K562 (cell line): ENCODE results near the gene TTLL12. TPM values are rescaled to one million over a fixed set of nuclear protein-coding genes. Genes with fewer than 3 reads are reported as not detected.
A peak's percentile ranks its signal among the peaks of the same experiment; 100 is the strongest.

Source experiments
- ATAC-seq: fragments of 200-7000 bp; cut with Tn5 transposase; 3 replicates; pipeline ENCODE4 v1.9.1; 2020; ENCODE audit warnings: moderate library complexity
- BruUV-seq: library from RNA; stranded (reverse); fragments of 400-500 nt; replicated peaks from 2 replicates; lab custom pipeline; 2021; lab: Mats Ljungman, UMichigan
- CTCF ChIA-PET: fragments of 300-600 bp; formaldehyde crosslinking; extraction: SDS; loops from one replicate; lab custom pipeline; 2021; ENCODE audit warnings: low intra/inter-chr PET ratio; lab: Yijun Ruan, JAX
- POLR2A ChIA-PET: fragments of 300-600, 350-650 bp; sonication (Branson Sonifier 250); formaldehyde crosslinking; extraction: SDS; loops from one replicate; lab custom pipeline; 2021; ENCODE audit warnings: antibody characterized with exemption, inconsistent platforms; lab: Yijun Ruan, JAX
- DNase-seq, 4 experiments: peaks; one replicate each; pipeline versions ENCODE4 v3.0.0 to v3.0.0-alpha.2; 2011 to 2018; ENCODE audit warnings: low spot score in 3 of 4, mixed read lengths in 3 of 4; ENCODE audit errors: extremely low read depth in 1 of 4
- FAIRE-seq: peaks from 2 replicates; lab custom pipeline; 2011; peaks lifted over from hg19 to GRCh38; lab: Jason Lieb, UNC
- H2AFZ ChIP-seq: 2 replicates; pipeline ENCODE4 v1.6.0; 2011; ENCODE audit warnings: low read depth, low read length, control low read depth, inconsistent platforms
- H3K27ac ChIP-seq: fragments of 200-600 bp; 3 replicates; pipeline ENCODE4 v1.8.0; 2011; ENCODE audit warnings: low read depth, mild to moderate bottlenecking, control low read depth, inconsistent platforms, low read length, moderate library complexity, mixed read lengths; ENCODE audit errors: extremely low read depth
- H3K27me3 ChIP-seq, 2 experiments: fragments of 300-600 bp in 1 of 2; 2 replicates in 1 of 2; 3 replicates in 1 of 2; pipeline versions ENCODE4 v1.6.0 to v1.8.0; 2011; ENCODE audit warnings: inconsistent platforms in 2 of 2, low read length in 2 of 2, mild to moderate bottlenecking in 1 of 2, mixed read lengths in 1 of 2, moderate library complexity in 1 of 2; ENCODE audit not compliant: control insufficient read depth in 2 of 2, insufficient read depth in 2 of 2
- H3K36me3 ChIP-seq: fragments of 300-600 bp; 3 replicates; pipeline ENCODE4 v1.8.0; 2011; ENCODE audit warnings: mild to moderate bottlenecking, low read length, inconsistent platforms; ENCODE audit not compliant: control insufficient read depth, insufficient read depth
- H3K4me1 ChIP-seq, 2 experiments: fragments of 200-600 bp in 1 of 2; replicated peaks in 1 of 2; 2 replicates in 1 of 2; 3 replicates in 1 of 2; pipeline versions ENCODE4 v1.5.1 to v1.8.0; 2011; ENCODE audit warnings: inconsistent platforms in 2 of 2, low read length in 2 of 2, mild to moderate bottlenecking in 1 of 2, mixed read lengths in 1 of 2, moderate library complexity in 1 of 2; ENCODE audit not compliant: control insufficient read depth in 2 of 2, insufficient read depth in 2 of 2
- H3K4me2 ChIP-seq: 2 replicates; pipeline ENCODE4 v1.6.1; 2011; ENCODE audit warnings: low read length, control low read depth, inconsistent platforms, mixed read lengths; ENCODE audit not compliant: insufficient read depth
- H3K4me3 ChIP-seq: fragments of 200-600 bp; sonication (generic), shearing (Covaris generic); 2 replicates; pipeline ENCODE4 v1.5.1; 2016; ENCODE audit warnings: control low read depth, inconsistent platforms
- H3K79me2 ChIP-seq: fragments of 200-600 bp; 3 replicates; pipeline ENCODE4 v1.8.0; 2011; ENCODE audit warnings: low read length, inconsistent platforms; ENCODE audit not compliant: control insufficient read depth, insufficient read depth
- H3K9ac ChIP-seq, 2 experiments: 2 replicates each; pipeline versions ENCODE4 v1.6.0 to v1.6.1; 2011; ENCODE audit warnings: low read depth in 2 of 2, low read length in 2 of 2, control low read depth in 1 of 2, inconsistent platforms in 1 of 2, mild to moderate bottlenecking in 1 of 2, mixed read lengths in 1 of 2; ENCODE audit not compliant: insufficient read depth in 1 of 2
- H3K9me1 ChIP-seq: one replicate; pipeline ENCODE4 v1.6.0; 2011; ENCODE audit warnings: inconsistent platforms, mild to moderate bottlenecking, low read length, moderate library complexity; ENCODE audit not compliant: control insufficient read depth, insufficient read depth
- H3K9me3 ChIP-seq: replicated peaks from 2 replicates; pipeline ENCODE4 v1.5.1; 2011; ENCODE audit warnings: low read depth, low read length, inconsistent platforms; ENCODE audit not compliant: control insufficient read depth, insufficient read depth
- H4K20me1 ChIP-seq: replicated peaks from 2 replicates; pipeline ENCODE4 v1.6.1; 2011; ENCODE audit warnings: low read length, inconsistent platforms, mixed read lengths; ENCODE audit not compliant: control insufficient read depth, insufficient read depth
- DIDO1 ChIP-seq: fragments of 450-650 bp; IDR thresholded peaks from 2 replicates; pipeline ENCODE4 v1.6.1; 2016; ENCODE audit warnings: low read depth, missing biosample characterization, missing genetic modification characterization
- ELF2 ChIP-seq: fragments of 250-450 bp; sonication (Bioruptor Pico); IDR thresholded peaks from 2 replicates; pipeline ENCODE4 v1.5.0; 2021; ENCODE audit warnings: mild to moderate bottlenecking
- EP300 ChIP-seq: IDR thresholded peaks from 2 replicates; pipeline ENCODE4 v1.6.1; 2012; ENCODE audit warnings: low read length, improper control_type of control experiment
- KAT8 ChIP-seq: fragments of 450-650 bp; IDR thresholded peaks from 2 replicates; pipeline ENCODE4 v1.6.1; 2016; ENCODE audit warnings: low read depth, mild to moderate bottlenecking
- MAX ChIP-seq: sonication (generic); formaldehyde crosslinking; IDR thresholded peaks from 2 replicates; pipeline ENCODE4 v1.9.0; 2022; ENCODE audit warnings: mild to moderate bottlenecking, missing genetic modification reagents
- RFX1 ChIP-seq: fragments of 450-650 bp; IDR thresholded peaks from 2 replicates; pipeline ENCODE4 v1.6.1; 2016; ENCODE audit warnings: mild to moderate bottlenecking, moderate library complexity
- ZNF584 ChIP-seq: fragments of 200-800 bp; sonication (Bioruptor generic); IDR thresholded peaks from 2 replicates; pipeline ENCODE4 v1.6.1; 2016; ENCODE audit warnings: low read depth, mild to moderate bottlenecking, missing genetic modification characterization, missing compliant biosample characterization
- WGBS: fragments of 100-300 bp; shearing (Covaris generic); methylation state at CpG from one replicate; pipeline ENCODE4 v1.1.6; 2016; ENCODE audit warnings: low coverage, mixed read lengths; ENCODE audit not compliant: insufficient coverage; ENCODE audit errors: missing lambda C conversion rate; 5-methylcytosine and 5-hydroxymethylcytosine counted together
- in situ Hi-C: fragments of 300-500 bp; cut with MboI; formaldehyde crosslinking; loops from 4 replicates; pipeline ENCODE4 v1.15.0; 2018; ENCODE audit warnings: inconsistent platforms, mixed read lengths
- intact Hi-C: fragments of 100-400 bp; cut with micrococcal nuclease; formaldehyde crosslinking; loops from 2 replicates; pipeline ENCODE4 v1.14.2; 2022
- polyA plus RNA-seq, 8 experiments: library from polyadenylated mRNA; depleted of rRNA in 4 of 8; stranded (reverse) in 5 of 8; unstranded in 3 of 8; fragments of >200 nt; fragmentation: Nextera tagmentation in 2 of 8; fragmentation: Illumina TruSeq in 1 of 8; extraction: Ambion mirVana in 2 of 8; extraction: Trizol in 1 of 8; gene quantifications; 2 replicates each; pipeline versions ENCODE4 v1.2.1 to v1.2.3, GENCODE V29; 2011 to 2014; ENCODE audit warnings: inconsistent platforms in 1 of 8, missing spikeins in 1 of 8
- total RNA-seq, 7 experiments: library from RNA; depleted of rRNA in 6 of 7; stranded (reverse); fragments of >200 nt in 6 of 7; fragmentation: Illumina TruSeq in 2 of 7; extraction: Trizol in 2 of 7; gene quantifications; 2 replicates each; pipeline versions ENCODE4 v1.2.1 to v1.2.3, GENCODE V29; 2011 to 2021; ENCODE audit warnings: low replicate concordance in 1 of 7

Gene TTLL12
- total and polyA plus RNA-seq, 9 of the 15 experiments (the other 6 are each of a cell fraction or from before 2014, with no cell fraction given) = 1.3 to 128 (median 43.0) TPM

GRCh38 chr22:43127166-43127908 lies 59.6 kb downstream of the TTLL12 start (continued):
- TF ChIP-seq MAX = peak; percentile 77

DNA sequence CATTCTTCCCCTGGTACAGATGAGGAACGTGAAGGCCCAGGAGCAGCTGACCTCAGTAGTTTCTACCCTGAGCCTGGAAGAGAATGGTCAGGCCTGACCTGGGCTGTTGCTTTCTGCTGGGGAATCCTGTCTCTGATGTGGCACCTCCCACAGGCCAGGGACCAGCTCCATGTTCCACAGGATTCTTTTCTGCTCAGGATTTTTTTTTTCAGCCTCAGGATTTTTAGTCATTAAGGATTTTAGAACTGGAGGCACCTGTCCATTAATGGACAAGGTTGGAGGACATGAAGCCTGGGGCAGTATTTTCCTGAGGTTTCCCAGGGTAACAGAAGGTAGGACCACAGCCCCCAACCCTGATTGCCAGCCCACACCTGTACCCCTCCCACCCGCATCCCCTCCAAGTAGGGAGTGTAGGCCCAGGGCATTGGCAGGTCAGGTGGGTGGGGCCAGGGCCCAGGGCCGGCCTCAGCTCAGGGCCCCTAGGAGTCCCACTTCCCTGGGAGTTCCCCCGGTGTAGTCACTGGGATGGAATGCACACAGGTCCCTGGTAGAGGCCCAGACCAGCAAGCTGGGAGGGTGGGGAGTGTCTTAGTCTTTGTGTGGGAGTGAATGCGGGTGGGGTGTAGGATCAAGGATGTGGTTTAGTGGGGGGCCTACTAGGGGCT lies 60.3 kb downstream of the TTLL12 start:
- DNase-seq = peak; percentile 21 to 64 (median 46)
- Histone ChIP-seq H3K4me1 (peaks cover 8 to 41% of the 10 kb centered on the region in 2 experiments; a peak in 4 of 5 replicates), H3K79me2 (no peaks in the 10 kb centered on the region), H3K9ac (0 out of 4 replicates have a peak overlapping the region, but pooled peaks of 1 of the 2 experiments have one; percentile 40), H4K20me1 (no peaks in the 10 kb centered on the region), H3K27ac (no peak overlapping the region), H3K9me1 (no peaks in the 10 kb centered on the region), H3K27me3 (no peaks in the 10 kb centered on the region), H3K4me2 (no peak overlapping the region), H3K4me3 (no peak overlapping the region), H2AFZ (no peak overlapping the region), H3K9me3 (no peaks in the 10 kb centered on the region), H3K36me3 (no peaks in the 10 kb centered on the region; the same call in 2 of the 3 replicates)
- CTCF ChIA-PET = no interaction called here
- WGBS = 50% methylated on average over 2 of the region's 5 CpGs
- in situ Hi-C loops (no loop called here), intact Hi-C loops (no loop called here)
- POLR2A ChIA-PET = interaction anchor here (1.1 kb wide), 1 partner anchor 11 kb away, joined by 3 read pairs; no protein-coding TSS in a partner anchor
- TF ChIP-seq KAT8 (no peak), ZNF584 (CRISPR knock-in tag) (no peak), EP300 (no peak), RFX1 (no peak), ELF2 (CRISPR knock-in tag) (no peak), DIDO1 (tag) (no peak)
- ATAC-seq = peak; percentile 45; the same call in 2 of the 3 replicates
- BruUV-seq = no TSS peak
- FAIRE-seq = no peak
